ENCODE results near the gene PHKG1. TPM values are rescaled to one million over a fixed set of nuclear protein-coding genes. Genes with fewer than 3 reads are reported as not detected.
"Not testable (repeated sequence)": the region's sequence is repeated elsewhere in the genome, so short reads cannot be mapped to it uniquely, and the experiment has no call there.

Gene PHKG1
- total RNA-seq, 2 donors from 2014 or later = 0.46 TPM

GRCh38 chr7:56048763-56049162 lies 44.0 kb downstream of the PHKG1 start:
- H3K36me3 ChIP-seq (ENCODE audit: control insufficient read depth, insufficient read depth, low read length) = peaks cover 11% of the 10 kb centered on the region
- peak overlapping the region; percentile 6 for H3K27ac Mint-ChIP-seq
- peak; percentile 51 for DNase-seq
- peaks cover 14% of the 10 kb centered on the region for H3K36me3 Mint-ChIP-seq (ENCODE audit: low read depth)
- TF ChIP-seq CTCF (conservative IDR thresholded peaks at IDR 0.05) = peak; percentile 35
- H3K4me3 ChIP-seq (ENCODE audit: low read length); H3K9me3 Mint-ChIP-seq; H3K4me3 Mint-ChIP-seq; H3K27ac ChIP-seq (ENCODE audit: low read depth, low read length); H3K27me3 Mint-ChIP-seq (ENCODE audit: insufficient read depth); H3K9ac ChIP-seq (ENCODE audit: extremely low read depth, low read length, poor library complexity, severe bottlenecking); H3K27me3 ChIP-seq (ENCODE audit: control insufficient read depth, insufficient read depth, low read length, poor library complexity, severe bottlenecking); H3K4me1 ChIP-seq (ENCODE audit: control insufficient read depth, insufficient read depth, low read length); H3K9me3 ChIP-seq (ENCODE audit: control insufficient read depth, low read length): not testable (repeated sequence)
- WGBS, 2 experiments (ENCODE audit: insufficient coverage in 1 of 2, insufficient read length in 1 of 2) = 61 to 91% methylated on average over 3 to 8 of the region's 8 CpGs
- peaks cover 21% of the 10 kb centered on the region for H3K4me1 Mint-ChIP-seq

GRCh38 chr7:56048245-56048644 lies 44.5 kb downstream of the PHKG1 start:
- Histone ChIP-seq H3K4me1 (ENCODE audit: control insufficient read depth, insufficient read depth, low read length) (peaks cover 5% of the 10 kb centered on the region), H3K9ac (ENCODE audit: extremely low read depth, low read length, poor library complexity, severe bottlenecking) (no peak overlapping the region), H3K27ac (ENCODE audit: low read depth, low read length) (no peak overlapping the region), H3K36me3 (ENCODE audit: control insufficient read depth, insufficient read depth, low read length) (peaks cover 5% of the 10 kb centered on the region), H3K4me3 (ENCODE audit: low read length) (no peak overlapping the region), H3K9me3 (ENCODE audit: control insufficient read depth, low read length) (no peaks in the 10 kb centered on the region), H3K27me3 (ENCODE audit: control insufficient read depth, insufficient read depth, low read length, poor library complexity, severe bottlenecking) (no peaks in the 10 kb centered on the region)
- no peaks in the 10 kb centered on the region for H3K27me3 Mint-ChIP-seq (ENCODE audit: insufficient read depth)
- H3K27ac Mint-ChIP-seq = peak overlapping the region; percentile 6
- no peak for DNase-seq
- no peak overlapping the region for H3K4me3 Mint-ChIP-seq
- 96 to 100% methylated on average over 1 of the region's 1 CpG for WGBS, 2 experiments (ENCODE audit: insufficient coverage in 1 of 2, insufficient read length in 1 of 2)
- no peak for TF ChIP-seq CTCF (conservative IDR thresholded peaks at IDR 0.05)
- peaks cover 9% of the 10 kb centered on the region for H3K36me3 Mint-ChIP-seq (ENCODE audit: low read depth)
- H3K4me1 Mint-ChIP-seq = peaks cover 16% of the 10 kb centered on the region
- no peaks in the 10 kb centered on the region for H3K9me3 Mint-ChIP-seq

GRCh38 chr7:56047446-56048116 lies 45.2 kb downstream of the PHKG1 start:
- not testable (repeated sequence) for H3K27me3 Mint-ChIP-seq (ENCODE audit: insufficient read depth); H3K9me3 Mint-ChIP-seq; H3K4me3 Mint-ChIP-seq; DNase-seq; H3K4me3 ChIP-seq (ENCODE audit: low read length); H3K27ac ChIP-seq (ENCODE audit: low read depth, low read length); H3K9me3 ChIP-seq (ENCODE audit: control insufficient read depth, low read length); H3K36me3 Mint-ChIP-seq (ENCODE audit: low read depth); H3K4me1 ChIP-seq (ENCODE audit: control insufficient read depth, insufficient read depth, low read length); H3K36me3 ChIP-seq (ENCODE audit: control insufficient read depth, insufficient read depth, low read length); H3K27me3 ChIP-seq (ENCODE audit: control insufficient read depth, insufficient read depth, low read length, poor library complexity, severe bottlenecking)
- 92 to 94% methylated on average over 8 to 11 of the region's 11 CpGs for WGBS, 2 experiments (ENCODE audit: insufficient coverage in 1 of 2, insufficient read length in 1 of 2)
- H3K9ac ChIP-seq (ENCODE audit: extremely low read depth, low read length, poor library complexity, severe bottlenecking) = peak overlapping the region; percentile 45
- H3K27ac Mint-ChIP-seq = peak overlapping the region; percentile 97
- H3K4me1 Mint-ChIP-seq = peaks cover 10% of the 10 kb centered on the region
